GM18511 (cell line): ENCODE measurements around the gene RAD18.

Experiments used
- ATAC-seq: cut with Tn5 transposase; IDR thresholded peaks from one replicate; pipeline ENCODE4 v1.9.1; 2021; ENCODE audit warnings: mild to moderate bottlenecking, moderate library complexity; ENCODE audit not compliant: unreplicated experiment

RAD18 gene

DNA sequence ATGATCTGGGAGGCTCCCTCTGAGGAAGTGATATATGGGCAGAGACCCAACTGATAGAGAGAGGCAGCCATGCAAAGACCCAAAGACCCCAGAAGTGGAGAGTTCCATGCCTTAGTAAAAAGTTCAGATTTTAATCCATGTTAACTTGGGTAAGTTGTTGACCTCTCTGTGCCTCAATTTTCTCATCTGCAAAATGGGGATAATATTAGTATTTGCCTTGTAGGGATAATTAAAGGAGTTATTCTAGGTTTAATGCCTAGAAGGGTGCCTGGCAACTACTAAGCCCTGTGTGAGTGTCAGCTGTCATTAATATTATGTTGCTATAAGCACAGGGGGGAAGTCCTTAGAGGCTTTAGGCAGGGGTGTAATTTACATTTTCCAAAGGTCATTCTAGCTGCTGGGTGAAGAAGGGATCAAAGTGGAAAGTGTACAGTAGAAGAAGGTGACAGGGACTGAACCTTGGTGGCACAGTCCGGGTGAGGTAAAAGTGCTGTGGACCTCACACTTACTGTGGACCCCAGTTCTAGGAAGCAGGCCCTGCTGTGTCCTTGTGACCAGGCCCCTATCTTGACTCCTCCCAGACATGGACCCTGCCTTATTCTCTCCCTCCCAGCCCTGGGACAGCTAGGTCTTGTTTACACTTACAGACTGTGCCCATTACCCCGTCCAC is 3.0 kb upstream of the RAD18 start:
- ATAC-seq = no peak

DNA sequence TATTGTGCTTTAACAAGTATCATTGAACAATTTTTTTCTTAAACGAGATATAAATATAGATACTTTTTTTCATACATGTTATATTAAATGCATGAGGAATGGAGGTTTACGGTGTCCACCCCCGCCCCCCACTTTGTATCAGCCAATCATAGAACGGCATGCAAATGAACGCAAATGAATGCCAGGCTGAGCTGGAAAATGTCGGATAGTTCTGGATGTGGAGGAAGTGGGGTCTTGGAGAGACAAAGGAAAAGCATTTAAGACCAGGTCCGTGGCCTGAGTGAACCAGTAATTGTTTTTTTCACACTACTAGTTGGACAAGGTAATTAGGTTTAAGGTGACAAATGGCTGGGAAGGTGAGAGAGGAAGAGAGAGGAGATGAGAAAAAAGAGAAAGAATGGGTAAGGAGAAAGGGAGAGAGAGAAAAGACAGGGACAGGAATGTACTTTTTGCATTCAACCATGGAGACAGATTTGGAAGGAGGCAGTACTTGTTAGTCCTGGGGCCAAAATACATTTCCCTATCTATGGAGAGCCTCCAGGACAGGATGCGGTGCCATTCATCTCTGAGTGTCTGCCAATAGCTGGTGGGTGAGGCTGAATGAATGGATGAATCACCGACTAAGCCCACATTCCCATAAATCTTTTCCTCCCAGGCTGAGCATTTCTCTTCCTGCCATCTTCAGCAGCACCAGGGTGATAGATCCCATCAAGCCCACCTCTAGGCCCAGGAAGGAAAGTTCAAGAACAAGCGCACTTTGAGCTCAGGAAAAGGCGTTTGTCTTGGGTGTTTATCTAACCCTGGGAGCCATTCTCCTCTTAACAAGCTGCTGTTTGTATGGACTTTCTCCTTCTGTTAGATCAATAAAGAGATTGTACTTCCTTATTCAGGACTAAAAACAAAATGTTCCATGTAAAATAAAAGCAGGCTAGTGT is 1.4 kb upstream of the RAD18 start:
- no peak for ATAC-seq

DNA sequence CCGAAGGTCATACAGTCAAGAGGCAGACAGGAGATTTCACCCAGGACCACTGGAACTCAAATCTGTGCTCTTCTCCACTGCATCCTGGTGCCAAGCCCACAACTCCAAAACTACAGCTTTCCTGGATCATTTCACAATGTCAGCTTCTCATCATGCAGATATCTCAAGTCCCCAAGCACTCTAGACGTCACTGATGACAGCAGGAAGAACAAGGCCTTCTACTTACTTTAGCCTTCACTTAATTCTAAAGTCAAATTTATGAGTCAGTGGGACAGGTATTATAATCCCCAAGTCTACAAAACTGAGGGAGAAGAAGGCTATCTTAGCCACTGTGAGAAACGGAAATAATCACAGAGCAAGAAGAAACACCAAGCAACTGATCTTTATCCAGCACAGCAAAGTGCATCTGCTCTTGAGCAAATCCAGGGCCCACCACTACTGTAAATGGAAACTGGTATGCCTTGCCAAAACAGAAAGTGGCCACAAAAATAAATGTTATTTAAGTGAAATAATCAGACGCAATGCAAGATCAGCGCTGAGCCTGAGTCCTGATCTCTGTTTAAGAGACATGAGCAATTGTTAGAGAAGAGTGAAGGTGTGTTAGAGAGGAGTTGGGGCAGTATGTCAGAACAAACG is 928 bp downstream of the RAD18 start:
- ATAC-seq = no peak

DNA sequence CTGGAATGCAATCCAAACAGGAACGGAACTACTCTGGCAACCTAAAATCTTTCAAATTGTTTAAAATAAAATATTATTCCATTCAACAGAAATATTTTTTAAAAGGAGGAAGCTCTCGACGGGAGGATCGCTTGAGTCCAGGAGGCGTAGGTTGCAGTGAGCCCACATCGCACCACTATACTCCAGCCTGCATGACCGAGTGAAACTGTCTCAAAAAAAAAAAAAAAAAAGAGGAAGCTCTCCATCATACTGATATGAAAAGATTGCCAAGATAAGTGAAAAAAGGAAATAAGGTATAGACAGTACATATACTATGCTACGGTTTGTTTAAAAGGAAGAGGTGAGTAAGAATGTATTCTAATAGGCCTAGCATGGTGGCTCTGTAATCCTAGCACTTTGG is 3.6 kb downstream of the RAD18 start:
- no peak for ATAC-seq

DNA sequence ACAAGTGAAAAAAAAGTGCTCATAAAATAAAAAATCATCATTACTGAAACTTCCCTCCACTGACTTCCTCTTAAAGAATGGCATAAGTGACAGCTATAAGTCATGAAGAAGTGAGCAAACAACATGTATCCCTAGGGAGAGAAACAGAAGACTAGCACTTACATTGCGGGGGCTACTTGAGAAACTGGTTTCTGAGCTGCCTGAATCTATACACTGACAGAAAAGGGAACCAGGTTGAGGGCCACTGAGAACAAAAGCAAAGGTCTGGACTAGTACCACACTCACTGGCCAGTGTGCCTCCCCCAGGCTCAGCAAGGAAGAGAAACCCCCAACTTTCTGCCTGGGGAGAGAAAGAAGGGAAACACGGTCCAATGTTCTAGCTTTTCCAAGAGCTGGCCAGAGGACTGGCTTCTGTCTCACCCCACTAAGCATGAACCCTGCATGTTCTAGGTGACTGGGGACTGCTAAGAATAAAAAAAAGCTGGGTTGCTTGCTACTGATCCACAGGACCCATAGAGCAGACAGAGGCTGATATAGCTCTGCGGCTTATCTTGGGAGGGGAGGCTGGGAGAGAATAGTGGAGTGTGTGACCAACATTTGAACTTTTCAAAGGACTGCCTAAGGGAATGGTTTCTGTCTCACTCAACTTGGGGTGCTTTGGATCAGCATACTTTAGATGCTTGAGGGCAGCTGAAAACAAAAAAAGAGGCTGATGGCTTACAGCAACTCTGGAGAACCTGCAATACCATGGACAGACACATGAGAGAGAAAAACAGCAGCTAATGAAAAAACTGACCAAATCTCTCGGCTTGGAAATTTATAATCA is 8.1 kb downstream of the RAD18 start:
- peak; percentile 92 for ATAC-seq

DNA sequence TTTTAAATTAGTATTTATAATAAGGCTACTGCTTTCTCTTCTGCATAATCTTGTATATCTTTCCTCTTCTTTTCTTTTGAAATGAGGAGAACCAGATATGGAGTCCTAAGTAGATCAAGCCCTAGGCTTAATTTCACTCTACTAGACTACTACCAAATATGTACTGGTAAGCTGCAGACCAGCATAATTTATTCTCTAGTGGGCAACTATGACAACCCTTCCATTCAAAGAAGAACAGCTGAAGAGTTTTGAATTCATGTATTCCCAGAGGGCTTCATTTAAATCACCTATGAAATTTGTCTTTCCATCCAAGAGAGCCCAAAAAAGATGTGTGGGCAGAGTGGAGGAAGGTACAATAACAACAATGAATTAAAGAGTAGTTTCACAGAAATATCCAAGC is 10.0 kb downstream of the RAD18 start:
- ATAC-seq = no peak

DNA sequence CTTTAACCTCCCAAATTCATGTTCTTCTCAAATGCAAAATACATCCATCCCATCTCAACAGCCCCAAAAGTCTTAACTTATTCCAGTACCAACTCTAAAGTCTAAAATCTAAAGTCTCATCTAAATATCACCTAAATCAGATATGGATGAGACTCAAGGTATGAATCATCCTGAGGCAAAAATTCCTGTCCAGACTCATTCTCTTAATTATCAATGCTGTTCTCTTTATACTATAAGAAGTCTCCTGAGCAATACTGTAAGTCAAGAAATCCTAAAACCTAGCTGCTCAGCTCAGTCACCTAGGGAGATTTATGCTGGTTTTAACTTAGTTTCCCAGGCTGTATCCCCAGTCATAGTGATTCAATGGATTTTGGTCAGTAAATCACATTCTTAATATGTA is 11.1 kb downstream of the RAD18 start:
- ATAC-seq = no peak

DNA sequence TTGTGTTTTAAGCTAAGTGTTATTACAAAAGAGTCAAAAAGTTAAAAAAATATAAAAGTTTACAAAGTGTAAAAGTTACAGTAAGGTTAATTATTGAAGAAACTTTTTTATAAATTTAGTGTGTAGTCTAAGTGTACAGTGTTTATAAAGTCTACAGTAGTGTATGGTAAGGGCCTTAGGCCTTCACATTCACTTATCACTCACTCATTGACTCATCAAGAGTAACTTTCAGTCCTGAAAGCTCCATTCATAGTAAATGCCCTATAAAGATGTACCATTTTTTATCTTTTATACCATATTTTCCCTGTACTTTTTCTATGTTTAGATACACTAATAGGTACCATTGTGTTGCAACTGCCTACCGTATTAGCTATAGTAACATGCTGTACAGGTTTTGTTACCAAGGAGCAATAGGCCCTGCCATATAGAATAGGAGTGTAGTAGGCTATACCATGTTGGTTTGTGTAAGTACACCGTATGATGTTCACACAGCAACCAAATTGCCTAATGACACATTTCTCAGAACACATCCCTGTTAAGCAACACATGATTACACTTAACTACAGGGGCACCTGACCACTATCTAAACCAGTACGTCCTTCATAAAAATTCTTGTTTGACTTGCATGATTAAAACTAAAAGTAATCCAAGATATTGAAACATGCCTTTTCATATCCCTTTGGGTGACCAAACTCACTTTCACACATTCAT is 17.2 kb downstream of the RAD18 start:
- ATAC-seq = no peak

DNA sequence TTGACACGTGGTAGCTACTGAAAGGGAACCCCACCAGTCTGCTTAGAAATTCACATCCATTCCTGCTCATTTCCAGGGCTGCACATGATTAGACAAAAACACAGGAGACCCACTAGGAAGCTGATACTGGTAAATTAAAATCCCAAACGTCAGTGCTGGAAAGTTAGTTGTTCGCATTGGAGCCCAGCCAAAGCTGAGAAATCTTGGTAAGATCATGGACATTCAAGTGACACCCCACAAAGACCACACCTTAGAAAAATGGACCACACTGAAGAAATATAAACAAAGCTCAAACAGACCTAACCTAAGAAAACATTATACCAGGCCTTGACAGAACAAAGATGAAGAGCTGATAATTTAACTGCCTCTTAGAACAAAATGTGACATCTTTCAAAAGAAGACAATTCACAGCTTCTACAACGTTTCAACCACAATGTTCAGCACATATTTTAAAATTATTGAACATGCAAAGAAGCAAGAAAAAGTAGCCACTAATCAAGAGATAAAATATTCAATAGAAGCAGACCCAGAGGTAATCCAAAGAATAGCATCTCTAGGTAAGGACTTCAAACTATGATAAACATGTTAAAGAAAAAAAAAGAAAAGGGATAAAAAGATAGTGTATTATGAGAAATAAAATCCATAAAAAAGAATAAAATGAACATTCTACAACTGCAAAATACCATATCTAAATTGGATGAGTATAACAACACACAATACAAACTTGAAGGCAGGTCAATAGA is 20.4 kb downstream of the RAD18 start:
- ATAC-seq = no peak

DNA sequence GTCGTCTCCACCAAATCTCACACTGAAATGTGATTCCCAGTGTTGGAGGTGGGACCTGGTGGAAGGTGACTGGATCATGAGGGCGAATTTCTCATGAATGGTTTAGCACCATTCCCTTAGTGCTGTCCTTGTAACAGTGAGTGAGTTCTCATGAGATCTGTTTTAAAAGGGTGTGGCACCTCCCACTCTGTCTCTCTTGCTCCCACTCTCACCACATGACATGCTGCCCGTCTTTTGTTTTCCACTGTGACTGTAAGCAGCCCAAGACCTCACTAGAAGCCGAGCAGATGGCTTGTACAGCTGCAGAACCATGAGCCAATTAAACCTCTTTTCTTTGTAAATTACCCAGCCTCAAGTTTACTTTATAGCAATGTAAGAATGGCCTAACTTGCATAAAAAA is 21.2 kb downstream of the RAD18 start:
- ATAC-seq = no peak

DNA sequence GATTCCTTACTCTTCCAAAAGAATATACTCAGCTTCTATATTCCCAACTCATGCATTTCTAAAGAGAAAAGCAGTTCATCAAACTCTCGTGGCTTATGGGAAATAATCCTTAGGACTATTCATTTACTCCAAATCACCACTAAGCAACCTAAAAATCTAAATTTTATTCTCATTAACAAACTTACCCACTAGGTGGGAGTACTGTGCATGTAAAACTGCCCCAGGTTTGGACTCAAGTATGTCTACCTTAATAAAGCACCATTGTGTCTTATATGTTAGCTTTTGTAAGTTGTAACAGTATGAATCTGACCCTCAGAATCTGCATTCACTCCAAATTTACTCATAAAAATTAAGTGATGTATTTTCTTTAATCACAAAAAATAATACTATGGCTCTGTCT is 25.3 kb downstream of the RAD18 start:
- ATAC-seq = peak; percentile 49

DNA sequence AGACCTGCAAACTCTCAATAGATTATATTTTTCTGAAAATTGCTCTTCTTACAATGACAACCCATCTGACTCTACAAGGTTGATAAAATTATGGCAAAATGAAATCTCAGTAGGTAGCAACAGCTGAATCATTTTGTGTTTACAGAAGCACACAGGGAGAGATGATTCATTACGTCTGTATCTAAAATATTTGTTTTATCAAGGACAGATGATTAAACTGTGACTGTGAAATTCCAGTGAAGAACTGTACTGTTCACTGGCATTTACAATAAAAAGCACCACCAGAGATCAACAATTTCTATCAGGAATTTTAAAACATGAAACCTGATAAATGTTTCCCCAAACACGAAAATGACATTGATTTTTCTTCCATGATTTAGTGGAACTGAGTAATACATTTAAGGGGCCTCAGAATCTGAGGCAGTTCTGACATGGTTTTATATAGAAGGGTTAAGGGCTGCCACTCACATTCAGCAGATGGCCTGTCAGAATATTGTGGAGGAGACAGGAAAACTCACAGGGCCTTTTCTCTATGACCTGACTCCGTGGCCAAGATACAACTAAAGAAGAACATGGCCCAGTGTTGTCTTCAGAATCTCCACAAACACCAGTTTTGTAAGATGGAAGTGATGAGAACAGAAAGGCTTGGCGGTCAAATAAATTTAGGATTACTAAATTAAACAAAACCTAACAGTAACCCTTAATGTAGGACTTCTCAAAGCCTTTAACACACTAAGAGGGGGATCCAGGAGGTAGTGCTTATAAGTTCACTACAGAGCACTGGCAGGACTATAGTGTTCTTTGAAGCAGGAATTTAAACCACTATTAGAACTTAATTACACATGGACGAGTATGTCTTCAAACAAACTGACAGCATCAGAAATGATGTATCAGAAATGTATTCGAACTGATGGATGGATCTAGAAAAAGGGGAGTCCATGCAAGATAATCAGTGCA is 25.9 kb downstream of the RAD18 start:
- no peak for ATAC-seq

DNA sequence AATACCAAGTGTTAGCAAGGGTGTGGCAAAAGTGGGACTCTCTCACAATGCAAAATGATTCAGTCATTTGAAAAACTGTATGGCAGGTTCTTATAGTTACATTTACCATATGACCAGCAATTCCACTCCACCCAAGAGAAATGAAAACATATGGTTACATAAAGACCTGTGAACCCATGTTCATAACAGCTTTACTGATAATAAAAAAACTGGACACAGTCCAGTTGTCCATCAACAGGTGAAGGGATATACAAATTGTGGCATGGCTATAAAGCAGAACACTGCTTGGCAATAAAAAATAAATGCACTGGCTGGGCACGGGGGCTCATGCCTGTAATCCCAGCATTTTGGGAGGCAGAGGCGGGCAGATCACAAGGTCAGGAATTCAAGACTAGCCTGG is 30.8 kb downstream of the RAD18 start:
- no peak for ATAC-seq

DNA sequence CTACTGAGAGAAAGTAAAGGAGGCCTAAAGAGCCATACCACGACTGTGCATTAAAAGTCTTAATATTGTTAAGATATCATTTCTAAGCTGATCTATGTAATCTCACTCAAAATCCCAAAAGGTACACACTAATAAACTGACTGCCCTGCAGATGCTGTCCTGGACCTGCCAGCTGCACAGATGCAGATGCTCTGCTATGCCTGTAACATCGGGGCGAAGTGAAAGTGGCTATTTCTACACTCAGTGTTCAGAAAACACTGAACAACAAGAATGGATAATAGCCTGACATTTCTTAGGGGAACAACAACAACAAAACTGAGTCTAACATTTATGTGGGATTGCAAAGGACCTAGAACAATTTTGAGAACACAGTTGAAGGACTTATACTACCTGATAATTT is 31.9 kb downstream of the RAD18 start:
- ATAC-seq = no peak

DNA sequence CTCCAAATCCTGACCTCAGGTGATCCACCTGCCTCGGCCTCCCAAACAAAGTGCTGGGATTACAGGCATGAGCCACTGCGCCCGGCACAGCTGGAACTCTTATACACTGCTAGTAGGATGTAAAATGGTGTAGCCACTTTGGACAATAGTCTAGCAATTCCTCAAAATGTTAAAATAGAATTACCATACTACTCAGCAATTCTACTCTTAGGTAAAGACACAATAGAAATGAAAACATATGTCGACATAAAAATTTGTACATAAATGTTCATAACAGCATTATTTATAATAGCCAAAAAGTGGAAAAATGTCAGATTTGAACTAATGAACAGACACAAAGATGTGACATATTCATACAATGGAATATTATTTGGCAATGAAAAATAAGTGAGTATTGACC is 33.4 kb downstream of the RAD18 start:
- ATAC-seq = no peak

DNA sequence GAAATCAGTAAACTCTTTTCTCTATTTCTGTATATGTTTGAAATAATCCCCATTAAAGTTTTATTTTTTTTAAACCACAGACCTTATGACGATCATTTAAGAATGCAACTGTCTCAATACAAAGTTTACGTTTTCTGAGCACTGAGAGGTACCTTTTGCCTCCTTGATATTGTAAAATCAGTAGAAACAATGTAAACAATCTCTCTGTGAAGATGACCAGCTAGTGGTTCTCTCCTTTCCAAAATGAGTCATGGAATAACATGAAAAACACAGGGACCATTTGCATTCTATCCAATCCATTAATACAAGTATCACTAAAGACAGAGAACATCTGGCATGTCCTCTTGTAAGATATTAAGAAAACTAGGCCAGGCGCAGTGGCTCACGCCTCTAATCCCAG is 48.8 kb downstream of the RAD18 start:
- ATAC-seq = no peak

DNA sequence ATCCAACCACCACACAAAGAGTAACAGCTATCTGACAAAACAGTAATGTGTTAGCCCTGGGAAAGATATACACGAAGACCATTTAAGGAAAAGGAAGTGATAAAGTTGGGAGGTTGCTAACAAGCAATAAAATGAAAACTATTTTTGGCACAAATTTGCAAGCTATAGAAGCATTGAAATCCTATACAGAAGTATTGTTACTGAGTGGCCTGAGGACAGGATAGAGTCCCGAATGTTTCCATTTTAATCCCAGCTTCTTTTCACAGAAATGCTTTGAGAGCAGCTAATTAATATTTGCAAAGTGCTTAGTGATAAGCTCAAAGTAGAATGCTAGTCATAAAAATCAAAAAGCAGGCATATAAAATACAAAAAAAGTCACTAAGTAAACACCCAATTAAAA is 51.5 kb downstream of the RAD18 start:
- ATAC-seq = no peak

DNA sequence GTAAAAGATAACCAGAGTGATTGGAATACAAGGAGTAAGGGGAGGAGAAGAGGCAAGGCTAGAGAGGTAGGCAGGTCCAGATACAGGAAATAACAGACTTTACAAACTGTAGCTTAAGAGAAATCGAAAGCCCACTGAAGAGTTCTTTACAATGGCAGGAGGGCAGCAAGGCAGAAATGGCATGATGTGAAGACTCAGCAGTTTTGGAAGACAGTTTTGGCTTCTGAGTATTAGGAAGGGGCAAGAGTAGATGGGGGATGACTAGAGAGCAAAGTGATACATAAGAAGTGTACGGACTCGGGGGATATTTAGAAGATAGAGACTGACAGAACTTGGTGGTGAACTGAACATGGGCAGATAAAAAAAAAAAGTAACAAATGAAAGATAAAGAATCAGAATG is 54.1 kb downstream of the RAD18 start:
- no peak for ATAC-seq

DNA sequence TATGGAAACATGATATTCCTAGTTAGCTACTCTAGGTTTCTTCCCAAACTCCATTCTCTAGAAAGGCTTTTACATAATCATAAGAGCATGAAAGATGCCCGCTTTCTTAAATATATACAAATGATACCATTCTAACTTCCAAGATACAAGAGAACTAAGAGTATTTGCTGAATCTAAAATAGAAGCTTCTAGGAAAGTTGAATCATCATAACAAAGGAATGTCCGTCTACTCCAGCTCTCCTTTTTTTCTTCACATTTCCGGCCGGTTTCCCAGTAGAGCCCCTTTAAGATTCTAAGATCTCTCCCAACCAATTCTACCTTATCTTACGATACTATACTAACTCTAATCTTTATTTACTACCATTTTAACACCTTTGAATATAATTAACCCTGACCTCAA is 60.1 kb downstream of the RAD18 start:
- ATAC-seq = no peak
